GM06990 (cell line): ENCODE data around the gene UBIAD1.
"Not testable (repeated sequence)": the region's sequence is repeated elsewhere in the genome, so short reads cannot be mapped to it uniquely, and the experiment has no call there.

ENCODE experiments used
- DNase-seq: peaks from one replicate; pipeline ENCODE4 v3.0.0-alpha.2; 2011; ENCODE audit not compliant: insufficient read length; ENCODE audit errors: extremely low read depth
- H3K27me3 ChIP-seq: replicated peaks from 2 replicates; pipeline ENCODE4 v1.6.0; 2011; ENCODE audit warnings: low read length; ENCODE audit not compliant: control insufficient read depth, insufficient read depth
- H3K36me3 ChIP-seq: 2 replicates; pipeline ENCODE4 v1.5.1; 2011; ENCODE audit warnings: low read length; ENCODE audit not compliant: control insufficient read depth, insufficient read depth
- H3K4me3 ChIP-seq: replicated peaks from 2 replicates; pipeline ENCODE4 v1.5.1; 2011; ENCODE audit warnings: low read depth, mild to moderate bottlenecking, control low read depth, low read length
- CTCF ChIP-seq: IDR thresholded peaks from 2 replicates; pipeline ENCODE4 v1.5.1; 2011; ENCODE audit warnings: low read length, control low read depth, mild to moderate bottlenecking, inconsistent platforms; ENCODE audit not compliant: insufficient read depth, poor library complexity, severe bottlenecking

The UBIAD1 gene

GRCh38 chr1:11291049-11291448 lies 18.1 kb downstream of the UBIAD1 start:
- H3K4me3 ChIP-seq: no peak overlapping the region
- no peak for DNase-seq
- TF ChIP-seq CTCF: no peak
- peaks cover 7% of the 10 kb centered on the region for H3K36me3 ChIP-seq
- H3K27me3 ChIP-seq: no peaks in the 10 kb centered on the region

- Histone ChIP-seq H3K4me3 (no peak overlapping the region), H3K36me3 (peaks cover 2% of the 10 kb centered on the region), H3K27me3 (no peaks in the 10 kb centered on the region)
- TF ChIP-seq CTCF: no peak
- DNase-seq: no peak
Measured at GRCh38 chr1:11293856-11294255, 20.9 kb downstream of the UBIAD1 start.

GRCh38 chr1:11294951-11295350 lies 22.0 kb downstream of the UBIAD1 start:
- Histone ChIP-seq H3K27me3 (no peaks in the 10 kb centered on the region), H3K4me3 (no peak overlapping the region), H3K36me3 (peaks cover 2% of the 10 kb centered on the region)
- no peak for TF ChIP-seq CTCF
- no peak for DNase-seq

- Histone ChIP-seq H3K36me3 (no peaks in the 10 kb centered on the region; the same call in 1 of the 2 replicates), H3K4me3 (no peak overlapping the region), H3K27me3 (no peaks in the 10 kb centered on the region)
- DNase-seq: no peak
- no peak for TF ChIP-seq CTCF
Measured at GRCh38 chr1:11295905-11296304, 22.9 kb downstream of the UBIAD1 start.

GRCh38 chr1:11297774-11298173 lies 24.8 kb downstream of the UBIAD1 start:
- DNase-seq, H3K4me3 ChIP-seq, H3K36me3 ChIP-seq, H3K27me3 ChIP-seq: not testable (repeated sequence)

- H3K36me3 ChIP-seq: no peaks in the 10 kb centered on the region; the same call in 1 of the 2 replicates
- no peak for TF ChIP-seq CTCF
- no peak for DNase-seq
- H3K4me3 ChIP-seq: no peak overlapping the region
- H3K27me3 ChIP-seq: no peaks in the 10 kb centered on the region
Measured at GRCh38 chr1:11298390-11299224, 25.6 kb downstream of the UBIAD1 start.
